H1 (cell line): ENCODE results near the gene VPS35. TPM values are rescaled to one million over a fixed set of nuclear protein-coding genes. Genes with fewer than 3 reads are reported as not detected.

Source experiments
- BRCA1 ChIP-seq: IDR thresholded peaks from 2 replicates; pipeline ENCODE4 v1.6.1; 2012; ENCODE audit warnings: low read depth, low read length, improper control_type of control experiment
- CEBPB ChIP-seq: IDR thresholded peaks from 2 replicates; pipeline ENCODE4 v1.6.1; 2012; ENCODE audit warnings: low read depth, low read length
- CHD7 ChIP-seq: fragments of 300-600 bp; sonication (generic); IDR thresholded peaks from 2 replicates; pipeline ENCODE4 v1.7.1; 2012; ENCODE audit warnings: low read length, moderate library complexity, mild to moderate bottlenecking, inconsistent platforms; ENCODE audit not compliant: insufficient replicate concordance
- CREB1 ChIP-seq: IDR thresholded peaks from 2 replicates; pipeline ENCODE4 v1.6.1; 2012; ENCODE audit warnings: inconsistent platforms
- EZH2 ChIP-seq: fragments of 200-600 bp; sonication (generic); IDR thresholded peaks from 2 replicates; pipeline ENCODE4 v1.7.1; 2012; ENCODE audit warnings: low read depth, mild to moderate bottlenecking, moderate library complexity, low read length, inconsistent platforms; ENCODE audit not compliant: severe bottlenecking
- GABPA ChIP-seq: IDR thresholded peaks from 2 replicates; pipeline ENCODE4 v1.6.1; 2011; ENCODE audit warnings: mild to moderate bottlenecking, low read length, moderate library complexity, borderline replicate concordance; ENCODE audit not compliant: insufficient read depth
- HDAC6 ChIP-seq: IDR thresholded peaks from one replicate; pipeline ENCODE4 v1.7.1; 2012; ENCODE audit warnings: low read depth, mild to moderate bottlenecking, inconsistent platforms, low read length, moderate library complexity
- MAX ChIP-seq: IDR thresholded peaks from 2 replicates; pipeline ENCODE4 v1.6.1; 2012; ENCODE audit warnings: inconsistent platforms
- SIN3A ChIP-seq, 2 experiments: IDR thresholded peaks in 1 of 2; conservative IDR thresholded peaks in 1 of 2; 2 replicates each; pipeline ENCODE4 v1.6.1; 2011 to 2012; ENCODE audit warnings: low read length in 2 of 2, improper control_type of control experiment in 1 of 2, low read depth in 1 of 2, mild to moderate bottlenecking in 1 of 2
- SP1 ChIP-seq: IDR thresholded peaks from 2 replicates; pipeline ENCODE4 v1.6.1; 2011; ENCODE audit warnings: low read depth, low read length
- polyA plus RNA-seq, 7 experiments: library from polyadenylated mRNA; depleted of rRNA in 3 of 7; stranded (reverse) in 5 of 7; unstranded in 2 of 7; fragments of >200 nt in 5 of 7; fragments of 200-250 nt in 2 of 7; gene quantifications; 1 replicate in 5 of 7; 2 replicates in 1 of 7; 4 replicates in 1 of 7; pipeline versions ENCODE4 v1.2.1 to v1.2.3, GENCODE V29; 2011 to 2013; ENCODE audit warnings: missing spikeins in 2 of 7, mixed read lengths in 2 of 7
- total RNA-seq: library from RNA; stranded (reverse); fragmentation: NEBNext Ultra II Directional; extraction: Animal tissue kit (Norgen Biotek cat#: 25700); gene quantifications from 2 replicates; pipeline ENCODE4 v1.2.1, GENCODE V29; 2021

VPS35 gene
- total and polyA plus RNA-seq, 2 of the 8 experiments (the other 6 are each of a cell fraction or from before 2014, with no cell fraction given), result 10.3 to 66.9 TPM

- TF ChIP-seq CHD7 (no peak), EZH2 (no peak), BRCA1 (no peak), CREB1 (no peak), HDAC6 (no peak), MAX (no peak), SIN3A (conservative IDR thresholded peaks at IDR 0.05 in 1 of 2, IDR thresholded peaks at IDR 0.05 in 1 of 2; ENCODE audit: low read depth in 1 of 2, low read length in 2 of 2) (no peak), GABPA (no peak), SP1 (no peak), CEBPB (no peak)
Measured at GRCh38 chr16:46649588-46650253, 39.3 kb downstream of the VPS35 start (continued).
